RKO (cell line): ENCODE results near the gene FN1.

Source experiments
- DNase-seq: peaks from one replicate; pipeline ENCODE4 v3.0.0-alpha.2; 2016; ENCODE audit warnings: low spot score

Gene FN1

GRCh38 chr2:215407061-215407460 lies 28.8 kb downstream of the FN1 start:
- no peak for DNase-seq

GRCh38 chr2:215405722-215406581 lies 29.9 kb downstream of the FN1 start:
- DNase-seq: no peak

- DNase-seq: no peak
These were observed 31.4 kb downstream of the FN1 start for GRCh38 chr2:215404348-215405012.

- peak; percentile 4 for DNase-seq
These were observed 32.2 kb downstream of the FN1 start for GRCh38 chr2:215403441-215404347.

- no peak for DNase-seq
These were observed 33.9 kb downstream of the FN1 start for GRCh38 chr2:215401896-215402379.

GRCh38 chr2:215399067-215399716 lies 36.7 kb downstream of the FN1 start:
- no peak for DNase-seq

GRCh38 chr2:215397632-215398341 lies 38.1 kb downstream of the FN1 start:
- no peak for DNase-seq

- DNase-seq: no peak
These were observed 39.1 kb downstream of the FN1 start for GRCh38 chr2:215396595-215397313.

- DNase-seq: no peak
These were observed 40.0 kb downstream of the FN1 start for GRCh38 chr2:215395687-215396460.

- no peak for DNase-seq
These were observed 41.6 kb downstream of the FN1 start for GRCh38 chr2:215394102-215394805.

- DNase-seq: no peak
These were observed 43.1 kb downstream of the FN1 start for GRCh38 chr2:215392687-215393270.

GRCh38 chr2:215392164-215392563 lies 43.7 kb downstream of the FN1 start:
- DNase-seq: no peak

- DNase-seq: no peak
These were observed 44.3 kb downstream of the FN1 start for GRCh38 chr2:215391531-215391930.

- DNase-seq: no peak
These were observed 45.3 kb downstream of the FN1 start for GRCh38 chr2:215390550-215390913.

GRCh38 chr2:215388002-215388728 lies 47.7 kb downstream of the FN1 start:
- no peak for DNase-seq

GRCh38 chr2:215386566-215386965 lies 49.3 kb downstream of the FN1 start:
- DNase-seq: no peak

- DNase-seq: no peak
These were observed 51.2 kb downstream of the FN1 start for GRCh38 chr2:215384710-215385109.
